Measurements from ENCODE around the gene FSD2.
"Not testable (repeated sequence)": the region's sequence is repeated elsewhere in the genome, so short reads cannot be mapped to it uniquely, and the experiment has no call there.

FSD2 gene

DNA sequence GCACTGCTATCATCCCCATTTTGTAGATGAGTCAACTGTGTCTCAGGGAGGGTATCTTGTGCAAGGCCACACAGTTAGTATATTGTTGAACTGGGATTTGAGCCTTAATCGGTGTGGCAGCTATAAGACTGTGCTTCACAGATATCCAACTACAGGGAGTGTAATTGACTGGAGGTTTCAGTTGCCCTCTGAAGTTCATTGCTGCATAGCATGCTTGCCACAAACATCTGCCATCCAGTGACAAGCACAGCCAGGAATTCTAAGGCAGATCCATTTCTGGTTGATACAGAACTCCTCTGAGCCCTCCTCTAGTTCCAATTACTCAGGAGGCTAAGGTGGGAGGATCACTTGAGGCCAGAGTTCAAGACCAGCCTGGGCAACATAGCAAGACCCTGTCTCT, 16.4 kb downstream of the FSD2 start:
- DNase-seq: no peak

DNA sequence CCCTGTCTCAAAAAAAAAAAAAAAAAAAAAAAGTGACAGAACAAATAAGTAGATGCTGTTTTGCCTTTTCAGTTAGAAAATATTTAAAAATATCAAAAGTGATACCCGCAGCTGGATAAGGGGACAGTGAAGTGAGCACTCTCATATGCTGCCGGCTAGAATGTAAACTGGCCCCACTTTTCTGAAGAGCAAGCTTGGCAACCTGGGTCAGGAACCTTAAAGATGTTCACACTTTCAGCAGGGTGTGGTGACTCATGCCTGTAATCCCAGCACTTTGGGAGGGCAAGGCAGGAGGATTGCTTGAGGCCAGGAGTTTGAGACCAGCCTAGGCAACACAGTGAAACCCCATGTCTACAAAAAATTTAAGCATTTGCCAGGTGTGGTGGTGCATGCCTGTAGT, 17.4 kb downstream of the FSD2 start:
- no peak for DNase-seq

DNA sequence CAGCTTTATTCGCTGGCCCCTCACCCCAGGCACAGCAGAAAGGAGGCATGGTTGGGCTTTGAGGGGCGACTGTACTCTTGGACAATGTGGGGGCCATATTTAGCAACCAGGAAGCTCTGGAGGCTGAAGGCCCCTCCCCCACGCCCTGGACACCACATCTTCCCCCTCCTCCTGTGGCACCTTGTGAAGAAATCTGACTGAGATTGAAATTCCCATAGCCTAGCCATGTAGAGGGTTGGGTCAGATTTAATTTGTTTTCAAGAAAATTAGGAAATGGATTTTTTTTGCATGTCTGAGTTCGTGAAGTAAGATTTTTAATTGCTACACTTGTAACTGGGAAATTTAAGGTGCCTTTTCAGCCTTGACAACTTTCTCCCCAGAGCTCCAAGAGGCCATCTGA, 24.5 kb downstream of the FSD2 start:
- no peak for DNase-seq

DNA sequence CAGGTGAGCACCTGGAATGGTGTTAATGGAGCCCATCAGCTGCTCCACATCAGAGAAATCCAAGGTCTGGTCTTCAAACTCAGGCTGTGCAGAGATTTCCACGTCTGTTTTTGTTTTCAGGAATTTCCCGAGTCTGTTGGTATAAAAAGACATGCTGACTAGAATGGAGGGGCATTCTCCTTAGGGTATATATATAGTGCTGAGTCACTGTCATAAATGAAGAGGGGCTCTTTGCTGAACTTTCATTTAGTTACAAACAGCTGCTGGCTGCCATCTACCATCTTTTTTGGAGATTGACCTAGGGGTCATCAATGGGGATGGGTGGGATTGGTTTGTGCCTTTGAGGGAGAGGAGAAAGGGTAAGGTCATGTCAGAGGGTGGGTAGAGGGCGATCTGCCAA, 27.1 kb downstream of the FSD2 start:
- DNase-seq: no peak

DNA sequence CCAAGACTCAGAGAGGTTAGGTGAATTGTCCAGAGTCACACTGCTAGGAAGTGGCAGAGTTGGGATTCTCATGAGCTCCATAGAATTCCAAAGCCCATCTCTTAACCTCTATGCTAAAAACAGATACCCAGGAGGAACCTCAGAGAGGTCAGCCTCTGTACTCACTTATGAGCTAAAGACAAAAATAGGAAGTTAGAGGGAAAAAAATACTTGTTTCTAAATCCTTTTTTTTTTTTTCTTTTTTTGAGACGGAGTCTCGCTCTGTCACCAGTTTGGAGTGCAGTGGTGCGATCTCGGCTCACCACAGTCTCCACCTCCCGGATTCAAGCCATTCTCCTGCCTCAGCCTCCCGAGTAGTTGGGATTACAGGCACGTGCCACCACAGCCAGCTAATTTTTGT, 31.4 kb downstream of the FSD2 start:
- DNase-seq: no peak

DNA sequence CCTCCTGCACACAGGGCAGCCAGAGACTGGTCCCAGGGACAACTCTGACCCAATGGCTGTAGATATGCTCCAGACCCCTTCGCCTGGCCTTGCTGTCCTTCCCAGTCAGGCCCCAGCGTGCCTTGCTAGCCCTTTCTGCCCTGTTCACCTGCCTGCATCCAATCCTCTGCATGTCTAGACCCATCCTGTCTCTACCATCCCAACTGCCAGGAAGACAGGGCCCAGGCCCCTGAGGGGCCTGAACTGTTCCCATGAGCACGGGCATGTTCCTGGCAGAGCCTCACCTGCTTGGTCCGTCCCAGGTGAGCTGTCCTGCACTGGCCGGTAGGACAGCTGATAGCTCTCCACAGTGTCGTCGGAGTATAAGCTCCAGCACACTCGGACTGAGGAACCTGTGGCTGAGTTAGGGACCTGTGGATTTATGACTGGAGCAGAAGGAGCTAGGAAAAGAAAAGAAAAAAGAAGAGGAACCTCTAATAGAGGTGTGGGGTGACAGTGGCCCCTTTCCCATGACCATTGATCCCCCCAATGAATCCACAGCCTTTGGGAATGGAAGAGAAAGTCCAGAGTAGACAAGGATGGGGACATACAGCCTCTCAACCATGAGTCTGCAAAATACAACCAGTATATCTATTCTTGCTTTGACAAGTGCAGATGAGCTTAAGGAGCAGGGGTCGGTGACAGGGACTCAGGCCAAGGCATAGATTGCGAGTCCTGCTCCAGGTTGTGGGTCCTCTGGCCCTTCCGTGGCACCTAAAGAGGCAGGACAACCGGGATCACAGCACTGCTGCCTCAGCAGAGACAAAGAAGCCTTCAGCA, 33.9 kb downstream of the FSD2 start:
- no peak for DNase-seq

DNA sequence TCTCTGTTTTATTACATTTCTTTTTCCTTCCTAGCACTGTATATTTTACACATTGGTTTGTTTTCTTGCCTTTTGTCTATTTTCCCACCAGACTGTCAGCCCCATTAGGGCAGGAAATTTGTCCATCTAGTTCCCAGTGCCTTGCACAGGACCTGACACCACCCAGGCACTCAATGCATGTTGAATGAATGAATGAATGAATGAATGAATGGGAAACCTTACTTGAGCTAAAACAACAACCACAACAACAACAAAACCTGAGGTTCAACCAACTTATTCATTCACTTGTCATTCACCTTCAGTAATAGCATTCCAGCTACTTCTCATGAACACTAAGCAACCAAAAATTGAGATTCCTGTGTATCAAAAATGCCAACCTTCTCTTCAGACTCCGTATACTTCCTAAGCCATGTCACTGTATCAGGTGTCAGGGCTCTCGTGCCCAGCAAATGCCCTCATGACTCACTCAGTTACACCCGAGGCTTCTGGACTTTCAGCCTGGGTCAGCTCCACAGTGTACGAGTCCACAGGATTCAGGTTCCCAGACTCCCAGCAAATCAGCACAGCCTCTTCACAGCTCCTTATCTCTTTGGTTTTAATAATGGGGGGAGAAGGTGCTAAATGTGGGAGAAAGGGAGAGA, 37.3 kb downstream of the FSD2 start:
- no peak for DNase-seq

DNA sequence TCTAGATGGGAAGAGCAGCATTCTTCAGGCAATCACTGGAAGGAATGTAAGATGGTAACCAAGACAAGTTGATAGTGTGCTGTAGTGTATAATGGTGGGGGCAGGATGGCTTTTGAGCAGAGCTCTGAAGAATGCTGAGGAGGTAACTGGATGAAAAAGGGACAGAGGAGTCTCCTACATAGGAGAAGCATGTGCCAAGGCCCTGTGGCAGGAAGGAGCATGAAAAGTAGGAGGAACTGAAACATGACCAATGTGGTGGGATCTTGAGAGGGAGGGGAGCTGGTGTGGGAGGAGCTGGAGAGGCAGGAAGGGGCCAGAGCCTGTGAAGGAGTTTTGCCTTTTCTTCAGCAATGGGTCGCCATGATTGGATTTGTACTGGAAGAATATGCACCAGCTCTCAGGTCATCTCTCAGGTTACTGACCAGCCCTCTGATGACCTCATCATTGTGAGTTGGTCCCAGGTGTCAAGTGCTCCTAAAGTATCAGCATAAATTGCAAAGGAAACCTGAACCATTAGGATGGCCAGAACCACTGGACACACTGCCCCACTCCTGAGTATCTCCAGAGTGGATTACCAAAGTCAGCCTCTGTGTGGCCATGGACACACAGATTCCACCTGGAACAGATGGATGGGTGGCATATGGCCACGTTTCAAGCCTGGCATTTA, 38.6 kb downstream of the FSD2 start:
- no peak for DNase-seq

DNA sequence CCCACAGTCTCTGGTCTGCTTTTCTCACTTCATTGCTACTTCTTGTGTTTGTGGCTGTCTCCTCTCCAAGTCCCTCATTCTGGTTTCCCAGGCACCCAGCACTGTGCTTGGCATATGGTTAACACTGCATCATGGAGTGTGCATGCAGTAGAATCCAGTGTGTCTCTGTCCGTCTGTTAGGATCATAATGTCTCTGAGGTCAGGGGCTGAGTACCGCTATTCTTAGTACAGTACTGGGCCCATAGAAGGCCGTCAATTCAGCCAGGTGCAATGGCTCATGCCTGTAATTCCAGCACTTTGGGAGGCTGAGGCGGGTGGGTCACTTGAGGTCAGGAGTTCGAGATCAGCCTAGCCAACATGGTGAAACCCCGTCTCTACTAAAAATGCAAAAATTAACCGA, 39.7 kb downstream of the FSD2 start:
- not testable (repeated sequence) for DNase-seq

DNA sequence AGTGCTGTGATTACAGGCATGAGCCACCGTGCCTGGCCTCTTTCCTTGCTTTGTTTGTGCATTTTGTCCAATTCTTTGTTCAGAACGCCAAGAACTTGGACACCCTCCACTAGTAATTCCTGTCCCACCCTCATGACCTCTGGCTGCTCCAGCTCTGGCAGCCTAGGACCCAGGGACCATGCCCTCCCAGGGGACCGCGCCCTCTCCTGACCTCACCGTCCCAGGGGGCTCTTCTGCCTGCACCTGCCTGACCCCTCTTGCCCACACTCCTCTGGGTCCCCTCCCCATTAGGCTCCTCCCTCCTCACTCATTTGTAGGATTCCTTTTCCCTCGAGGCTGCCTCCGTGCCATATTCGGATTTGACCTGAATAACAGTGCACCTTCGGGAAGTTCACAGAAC, 41.1 kb downstream of the FSD2 start:
- DNase-seq: no peak

DNA sequence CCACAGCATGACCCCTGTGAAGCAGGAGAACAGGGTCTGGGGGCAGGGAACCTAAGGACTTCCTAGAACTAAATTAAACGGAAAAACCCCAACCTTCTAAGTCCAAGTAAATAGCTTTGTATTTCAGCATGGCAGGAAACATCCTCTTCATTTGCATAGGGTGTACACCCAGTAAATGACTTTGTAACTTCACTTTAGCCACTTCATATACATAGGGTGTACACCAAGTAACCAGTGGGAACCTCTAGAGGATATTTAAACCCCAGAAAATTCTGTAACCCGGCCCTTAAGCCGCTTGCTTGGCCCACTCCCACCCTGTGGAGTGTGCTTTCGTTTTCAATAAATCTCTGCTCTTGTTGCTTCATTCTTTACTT, 41.8 kb downstream of the FSD2 start:
- no peak for DNase-seq

DNA sequence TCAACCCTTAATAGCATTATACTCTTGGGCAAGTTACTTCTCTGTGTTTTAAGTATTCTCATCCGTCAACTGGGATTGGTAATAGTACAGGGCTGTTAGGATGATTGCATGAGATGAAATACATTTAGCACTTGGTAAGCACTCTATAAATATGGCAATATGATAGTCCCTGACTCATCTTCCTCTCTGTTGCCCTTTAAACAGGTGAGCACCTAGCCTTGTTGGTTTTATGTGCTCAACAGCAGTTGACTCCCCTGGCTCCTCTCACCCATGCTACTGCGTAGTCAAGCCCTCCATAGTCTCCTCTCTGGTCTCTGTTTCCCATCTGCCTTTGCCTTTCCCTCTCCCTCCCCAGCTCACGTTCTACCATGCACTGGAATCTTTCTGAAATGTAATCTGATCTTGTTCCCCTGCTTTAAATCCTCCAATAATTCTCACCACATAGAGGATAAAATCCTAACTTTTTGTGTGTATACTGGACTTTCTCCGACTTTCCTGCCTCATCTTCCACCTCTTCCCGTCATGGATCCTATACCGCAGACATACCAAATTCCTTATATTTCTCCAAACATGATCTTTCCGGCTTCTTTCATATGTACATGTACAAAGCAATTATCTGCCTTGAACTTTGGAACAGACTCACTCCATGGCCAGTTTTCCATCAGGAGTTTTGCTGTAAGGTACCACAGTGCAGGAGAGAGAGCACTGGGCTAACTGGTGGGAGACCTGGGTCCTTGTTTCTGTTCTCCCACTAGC, 42.3 kb downstream of the FSD2 start:
- DNase-seq: no peak

DNA sequence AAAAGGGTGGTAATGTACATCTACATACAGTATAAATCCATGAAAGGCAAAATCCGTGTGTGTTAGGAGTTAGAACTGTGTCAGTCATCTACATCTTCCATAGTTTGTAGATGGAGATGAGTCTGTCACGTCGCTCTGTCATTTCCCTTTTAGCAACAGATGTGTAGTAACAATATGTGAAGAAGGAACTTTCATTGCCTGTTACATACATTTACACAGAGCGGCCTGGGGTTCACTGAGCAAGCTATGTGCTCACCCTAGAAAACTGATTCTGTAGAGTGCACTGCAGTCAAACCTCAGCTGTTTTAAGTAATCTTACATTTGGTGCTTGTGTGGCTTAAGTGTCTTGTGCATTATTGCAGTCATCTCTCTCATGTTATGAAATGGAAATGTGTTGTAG, 54.6 kb downstream of the FSD2 start:
- DNase-seq: no peak

DNA sequence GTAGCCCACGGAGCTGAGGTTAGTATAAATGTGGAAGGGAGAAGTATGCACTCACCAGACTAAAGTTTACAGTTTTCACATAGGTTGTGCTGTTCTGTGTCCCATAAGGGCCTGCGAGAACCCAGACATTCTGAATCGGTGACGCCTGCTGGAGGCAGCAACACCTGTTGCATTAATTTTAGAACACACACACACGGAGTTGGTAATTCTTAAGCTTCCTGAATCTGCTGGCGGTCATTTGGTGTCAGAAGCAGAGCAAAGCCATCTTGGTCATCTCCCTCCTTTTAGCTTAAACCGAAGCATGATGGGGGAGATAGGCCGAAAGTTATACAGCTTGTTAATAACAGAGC, 55.1 kb downstream of the FSD2 start:
- no peak for DNase-seq

DNA sequence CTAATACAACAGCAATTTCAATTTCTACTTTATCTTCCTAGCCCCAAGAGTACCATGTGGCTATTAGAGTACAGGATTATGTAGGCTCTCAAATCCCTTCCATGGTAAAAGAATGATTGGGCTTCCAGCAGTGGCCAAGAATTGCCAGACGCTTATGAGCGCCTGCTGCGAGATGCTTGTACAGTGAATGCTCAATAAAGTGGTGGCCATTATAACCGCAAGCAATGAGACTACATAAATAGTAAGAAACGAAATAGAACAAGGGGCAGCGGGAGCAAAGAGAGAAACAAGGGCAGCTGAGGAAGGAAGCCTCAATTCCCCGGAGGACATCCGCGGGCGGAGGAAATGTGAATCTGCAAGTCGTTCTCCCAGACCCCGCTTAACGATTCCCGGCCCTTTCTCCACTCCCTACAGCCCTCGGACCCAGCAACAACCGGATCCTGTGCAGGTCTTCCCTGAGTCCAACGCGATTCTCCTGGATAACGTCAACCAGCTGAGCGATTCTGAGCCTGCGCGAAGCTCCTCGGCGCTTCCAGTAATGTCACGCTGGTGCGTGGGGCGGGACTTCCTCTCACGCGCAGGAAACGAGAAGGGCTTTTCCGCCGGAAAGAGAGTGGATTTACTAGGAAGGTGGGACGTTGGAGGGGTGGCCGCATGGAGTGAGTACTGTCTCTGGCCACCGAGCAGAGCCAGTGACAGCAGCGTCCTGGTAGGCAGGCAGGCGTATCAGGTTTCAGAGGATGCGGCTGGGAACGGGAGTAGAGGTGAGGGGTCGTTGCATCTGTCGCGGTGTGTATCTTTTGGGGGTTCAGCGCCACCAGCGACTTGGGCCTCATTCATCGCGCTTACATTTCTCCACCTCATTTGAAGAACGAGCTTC, 55.7 kb downstream of the FSD2 start:
- peak; percentile 74 for DNase-seq

DNA sequence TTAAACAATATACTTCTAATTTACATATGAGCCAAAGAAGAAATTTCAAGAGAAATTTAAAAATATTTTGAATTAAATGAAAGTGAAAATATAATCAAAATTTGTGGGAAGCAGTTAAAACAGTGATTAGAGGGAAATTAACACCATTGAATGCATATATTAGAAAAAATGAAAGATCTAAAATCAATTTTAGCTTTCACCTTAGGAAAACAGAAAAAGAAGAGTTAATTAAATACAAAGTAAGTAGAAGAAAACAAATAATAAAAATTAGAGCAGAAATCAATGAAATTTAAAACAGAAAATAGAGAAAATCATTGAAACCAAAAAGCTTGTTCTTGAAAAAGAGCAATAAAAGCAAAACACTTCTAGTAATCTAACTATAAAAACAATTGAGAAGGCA, 57.6 kb downstream of the FSD2 start:
- DNase-seq: no peak

DNA sequence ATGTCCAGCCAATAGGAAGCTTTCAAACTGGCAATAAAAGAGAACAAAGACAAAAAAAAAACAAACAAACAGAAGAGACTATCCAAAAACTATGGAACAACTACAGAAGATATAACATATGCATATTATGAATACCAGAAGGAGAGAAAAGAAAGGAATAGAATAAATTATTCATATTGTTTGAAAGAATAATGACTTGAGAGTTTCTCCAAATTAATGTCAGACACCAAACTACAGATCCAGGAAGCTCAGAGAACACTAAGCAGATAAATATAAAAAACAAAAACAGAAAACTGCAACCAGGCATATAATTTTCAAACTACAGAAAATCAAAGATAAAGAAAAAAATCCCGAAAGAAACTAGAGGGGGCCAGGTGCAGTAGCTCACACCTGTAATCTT, 62.1 kb downstream of the FSD2 start:
- DNase-seq: no peak

DNA sequence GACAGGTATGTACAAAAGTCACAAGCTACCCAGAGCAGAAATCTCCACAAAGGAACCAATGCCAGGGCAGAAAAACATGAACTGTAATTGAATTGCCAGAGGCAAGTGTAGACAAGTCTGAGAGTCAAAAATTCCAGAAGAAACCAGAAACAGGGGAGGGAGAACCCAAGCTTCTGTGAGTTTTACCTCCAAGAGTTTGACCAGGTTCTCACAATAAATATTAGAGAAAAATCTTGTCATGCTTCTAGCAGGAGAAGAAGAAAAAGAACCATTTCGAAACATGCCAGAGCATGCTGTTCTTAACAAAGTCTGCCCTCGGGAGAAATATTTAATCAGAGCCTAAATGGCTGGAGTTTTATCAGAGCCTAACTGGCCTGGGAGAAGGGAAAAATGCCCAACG, 63.7 kb downstream of the FSD2 start:
- no peak for DNase-seq

DNA sequence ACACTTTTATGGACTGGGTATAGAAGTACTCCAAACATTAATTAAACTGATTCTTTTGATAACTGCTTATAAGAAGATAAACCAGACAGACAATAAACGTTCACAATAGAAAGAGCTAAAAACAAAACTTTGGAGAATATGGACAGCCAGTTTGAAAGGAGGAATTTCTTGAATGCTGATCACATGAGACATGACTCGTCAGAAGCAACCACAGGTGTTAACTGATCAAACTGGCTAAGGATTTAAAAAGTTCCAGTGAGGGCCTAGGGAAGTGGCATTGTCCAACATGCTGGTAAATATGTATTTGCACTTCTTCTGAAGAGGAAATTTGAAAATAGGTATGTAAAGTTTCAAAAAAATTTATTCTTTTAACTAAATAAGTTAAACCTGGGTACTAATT, 66.8 kb downstream of the FSD2 start:
- DNase-seq: no peak

DNA sequence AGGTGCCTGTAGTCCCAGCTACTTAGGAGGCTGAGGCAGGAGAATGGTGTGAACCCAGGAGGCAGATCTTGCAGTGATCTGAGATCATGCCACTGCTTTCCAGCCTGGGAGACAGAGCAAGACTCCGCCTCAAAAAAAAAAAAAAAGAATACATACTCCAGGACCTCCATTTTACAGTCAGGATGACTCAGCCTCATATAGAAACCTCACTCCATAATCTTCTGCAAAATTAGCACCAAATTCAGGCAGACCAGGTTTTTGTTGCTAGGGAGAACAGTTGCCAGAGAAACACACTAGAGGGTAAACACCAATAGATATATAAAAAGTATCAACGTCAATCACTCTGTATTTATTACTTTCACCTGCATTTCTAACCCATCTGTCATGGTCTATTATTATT, 67.9 kb downstream of the FSD2 start:
- no peak for DNase-seq

DNA sequence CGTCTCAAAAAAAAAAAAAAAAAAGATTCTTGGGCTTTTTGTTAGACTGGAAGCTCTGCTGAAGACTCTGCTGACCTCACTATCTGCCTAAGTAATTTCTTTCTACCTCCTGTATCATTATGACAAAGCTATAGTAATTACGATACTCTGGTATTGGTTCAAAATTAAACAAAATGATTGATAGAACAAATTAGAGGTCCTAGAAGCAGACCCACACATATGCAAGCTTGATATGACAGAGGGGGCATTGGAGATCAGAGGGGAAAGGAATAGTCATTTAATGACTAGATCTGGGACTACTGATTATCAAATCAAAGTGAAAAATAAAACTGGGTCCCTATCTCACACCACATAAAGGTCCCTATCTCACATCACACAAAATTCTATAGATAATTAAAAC, 74.3 kb downstream of the FSD2 start:
- no peak for DNase-seq

DNA sequence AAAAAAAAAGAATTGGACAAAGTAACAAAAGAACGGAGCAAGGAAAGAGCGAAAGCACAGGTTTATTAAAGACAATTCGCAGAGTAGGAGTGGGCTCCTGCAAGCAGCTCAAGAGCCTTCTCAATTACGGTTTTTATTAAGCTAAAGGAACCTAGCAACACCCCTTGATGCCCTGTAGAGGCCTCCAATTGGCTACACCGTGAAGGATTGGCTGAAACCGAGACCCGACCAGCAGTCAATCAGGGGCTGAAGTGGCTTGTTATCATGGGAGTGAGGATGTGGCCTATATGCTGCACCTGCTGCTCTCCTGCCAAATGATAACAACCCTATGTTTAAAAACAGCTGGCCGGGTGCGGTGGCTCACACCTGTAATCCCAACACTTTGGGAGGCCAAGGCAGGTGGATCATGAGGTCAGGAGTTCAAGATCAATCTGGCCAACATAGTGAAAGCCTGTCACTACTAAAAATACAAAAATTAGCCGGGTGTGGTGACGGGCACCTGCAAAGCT, 75.8 kb downstream of the FSD2 start:
- DNase-seq: no peak

DNA sequence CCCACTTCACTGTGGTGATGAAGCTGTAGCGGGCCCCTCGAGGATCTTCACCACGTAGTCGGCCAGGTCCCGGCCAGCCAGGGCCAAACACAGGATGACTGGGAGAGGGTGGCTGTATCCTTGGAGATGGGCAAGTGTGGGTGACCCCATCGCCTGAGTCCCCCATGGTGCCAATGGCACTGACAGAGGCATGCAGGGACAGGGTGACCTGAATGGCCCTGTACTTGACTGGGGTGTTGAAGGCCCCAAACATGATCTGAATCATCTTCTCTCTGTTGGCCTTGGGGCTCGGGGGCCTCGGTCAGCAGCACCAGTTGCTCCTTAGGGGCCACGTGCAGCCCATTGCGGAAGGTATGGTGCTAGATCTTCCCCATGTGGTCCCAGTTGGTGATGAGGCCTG, 79.1 kb downstream of the FSD2 start:
- DNase-seq: no peak

Measured in activated gamma-delta T cell treated with Interleukin-2 at 50 U/mL for 16 hours (primary cell).